SU-DHL-6 (cell line): ENCODE measurements around the gene KLHL29.

Experiments
- H2AFZ ChIP-seq: fragments of 200-600 bp; sonication (generic); 2 replicates; pipeline ENCODE4 v1.6.1; 2014; ENCODE audit warnings: low read depth, mild to moderate bottlenecking, moderate library complexity, mixed read lengths, antibody characterized with exemption, low read length; ENCODE audit not compliant: severe bottlenecking
- H3F3A ChIP-seq: fragments of 200-600 bp; shearing (Covaris generic); 2 replicates; pipeline ENCODE4 v1.6.0; 2016; ENCODE audit warnings: antibody characterized with exemption, mild to moderate bottlenecking; ENCODE audit not compliant: insufficient read depth
- H3K27ac ChIP-seq: fragments of 200-600 bp; sonication (generic); 2 replicates; pipeline ENCODE4 v1.5.1; 2016; ENCODE audit warnings: low read depth, mild to moderate bottlenecking, low read length, moderate library complexity, mixed read lengths
- H3K27me3 ChIP-seq: fragments of 200-600 bp; sonication (generic), shearing (Covaris generic); 2 replicates; pipeline ENCODE4 v1.6.0; 2014; ENCODE audit warnings: mild to moderate bottlenecking, low read length
- H3K36me3 ChIP-seq: fragments of 200-600 bp; sonication (generic); 2 replicates; pipeline ENCODE4 v1.6.1; 2014; ENCODE audit warnings: mild to moderate bottlenecking, low read length, mixed read lengths
- H3K4me2 ChIP-seq: fragments of 300-600, 200-600 bp; shearing (Covaris generic), sonication (generic); 2 replicates; pipeline ENCODE4 v1.6.0; 2014; ENCODE audit warnings: low read length, low read depth, mild to moderate bottlenecking; ENCODE audit not compliant: poor library complexity, severe bottlenecking
- H3K4me3 ChIP-seq: fragments of 200-600 bp; sonication (generic); 2 replicates; pipeline ENCODE4 v1.5.1; 2014; ENCODE audit warnings: antibody characterized with exemption, low read length, mild to moderate bottlenecking, mixed read lengths; ENCODE audit not compliant: insufficient read depth, poor library complexity, severe bottlenecking
- H3K79me2 ChIP-seq: fragments of 200-600 bp; sonication (generic); 2 replicates; pipeline ENCODE4 v1.6.1; 2014; ENCODE audit warnings: mild to moderate bottlenecking, low read length, moderate library complexity; ENCODE audit not compliant: insufficient read depth
- H3K9ac ChIP-seq: fragments of 200-600 bp; sonication (generic); 2 replicates; pipeline ENCODE4 v1.7.0; 2014; ENCODE audit warnings: mild to moderate bottlenecking, low read length
- H3K9me2 ChIP-seq: fragments of 200-600 bp; sonication (generic); replicated peaks from 2 replicates; pipeline ENCODE4 v1.6.1; 2014; ENCODE audit warnings: low read length; ENCODE audit not compliant: insufficient read depth
- H3K9me3 ChIP-seq: fragments of 200-600 bp; sonication (generic); 2 replicates; pipeline ENCODE4 v1.6.1; 2014; ENCODE audit warnings: low read length, mixed read lengths; ENCODE audit not compliant: insufficient read depth
- H4K20me1 ChIP-seq: fragments of 200-600 bp; sonication (generic); 2 replicates; pipeline ENCODE4 v1.6.1; 2014; ENCODE audit warnings: low read depth, mild to moderate bottlenecking, antibody characterized with exemption, low read length, moderate library complexity, mixed read lengths
- CTCF ChIP-seq: fragments of 200-600 bp; sonication (generic); IDR thresholded peaks from one replicate; pipeline ENCODE4 v1.5.1; 2017; ENCODE audit warnings: antibody characterized with exemption, mild to moderate bottlenecking, low read length, moderate library complexity; ENCODE audit not compliant: insufficient read depth, poor library complexity, severe bottlenecking
- EZH2phosphoT487 ChIP-seq: fragments of 200-600 bp; sonication (generic), shearing (Covaris generic); conservative IDR thresholded peaks from 2 replicates; pipeline ENCODE4 v1.6.1; 2018; ENCODE audit warnings: mild to moderate bottlenecking, antibody characterized with exemption, low read length, moderate library complexity, mixed read lengths

KLHL29 gene

GRCh38 chr2:23660237-23660636 is 275.3 kb downstream of the KLHL29 start:
- no peak overlapping the region for H3K9ac ChIP-seq
- no peaks in the 10 kb centered on the region for H3K9me2 ChIP-seq
- TF ChIP-seq EZH2phosphoT487 (no peak), CTCF (no peak)
- no peak overlapping the region for H3K4me2 ChIP-seq
- H3K27ac ChIP-seq, result no peak overlapping the region
- no peaks in the 10 kb centered on the region for H3K9me3 ChIP-seq
- H3K27me3 ChIP-seq, result no peaks in the 10 kb centered on the region
- no peaks in the 10 kb centered on the region for H3K79me2 ChIP-seq
- H4K20me1 ChIP-seq, result no peaks in the 10 kb centered on the region
- H3F3A ChIP-seq, result no peaks in the 10 kb centered on the region
- no peak overlapping the region for H3K4me3 ChIP-seq
- no peaks in the 10 kb centered on the region for H3K36me3 ChIP-seq
- no peak overlapping the region for H2AFZ ChIP-seq

GRCh38 chr2:23661276-23662050 is 276.5 kb downstream of the KLHL29 start:
- Histone ChIP-seq H3K36me3 (no peaks in the 10 kb centered on the region), H3K9me3 (no peaks in the 10 kb centered on the region), H3K4me3 (no peak overlapping the region), H3K9ac (no peak overlapping the region), H3K4me2 (no peak overlapping the region), H2AFZ (no peak overlapping the region), H3K9me2 (no peaks in the 10 kb centered on the region), H3K27me3 (no peaks in the 10 kb centered on the region), H4K20me1 (no peaks in the 10 kb centered on the region), H3K27ac (no peak overlapping the region), H3K79me2 (no peaks in the 10 kb centered on the region), H3F3A (no peaks in the 10 kb centered on the region)
- TF ChIP-seq EZH2phosphoT487, result no peak
- no peak for TF ChIP-seq CTCF

GRCh38 chr2:23662466-23662865 is 277.5 kb downstream of the KLHL29 start:
- H3K4me2 ChIP-seq, result no peak overlapping the region
- TF ChIP-seq CTCF, result no peak
- no peak for TF ChIP-seq EZH2phosphoT487
- no peaks in the 10 kb centered on the region for H3K9me2 ChIP-seq
- no peaks in the 10 kb centered on the region for H3K36me3 ChIP-seq
- no peaks in the 10 kb centered on the region for H4K20me1 ChIP-seq
- H3F3A ChIP-seq, result no peaks in the 10 kb centered on the region
- no peaks in the 10 kb centered on the region for H3K9me3 ChIP-seq
- no peaks in the 10 kb centered on the region for H3K27me3 ChIP-seq
- H3K4me3 ChIP-seq, result no peak overlapping the region
- no peaks in the 10 kb centered on the region for H3K79me2 ChIP-seq
- H3K9ac ChIP-seq, result no peak overlapping the region
- no peak overlapping the region for H3K27ac ChIP-seq
- no peak overlapping the region for H2AFZ ChIP-seq
